ENCODE measurements around the gene NAP1L1.

The NAP1L1 gene

GRCh38 chr12:76023069-76023690 is 61.3 kb downstream of the NAP1L1 start:
- no peak for DNase-seq (ENCODE audit: low read depth in 3 of 3, low spot score in 1 of 3)

DNA sequence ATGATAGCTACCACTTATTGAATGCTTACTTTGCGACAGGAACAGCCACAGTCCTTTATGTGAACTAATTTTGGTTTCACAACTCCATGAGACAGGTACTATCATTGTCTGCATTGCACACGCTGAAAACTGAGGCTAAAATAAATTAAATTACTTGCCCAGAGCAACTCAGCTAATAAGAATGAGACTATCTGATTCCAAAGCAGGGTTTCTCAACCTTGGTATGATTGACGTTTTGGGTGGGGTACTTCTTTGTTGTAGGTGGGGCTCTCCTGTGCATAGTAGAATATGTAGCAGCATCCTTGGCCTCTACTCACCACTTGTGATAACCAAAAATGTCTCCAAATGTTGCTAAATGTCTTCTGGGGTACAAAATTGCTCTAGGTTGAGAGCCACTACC is 62.0 kb downstream of the NAP1L1 start:
- DNase-seq (ENCODE audit: low read depth in 3 of 3, low spot score in 1 of 3), result no peak

DNA sequence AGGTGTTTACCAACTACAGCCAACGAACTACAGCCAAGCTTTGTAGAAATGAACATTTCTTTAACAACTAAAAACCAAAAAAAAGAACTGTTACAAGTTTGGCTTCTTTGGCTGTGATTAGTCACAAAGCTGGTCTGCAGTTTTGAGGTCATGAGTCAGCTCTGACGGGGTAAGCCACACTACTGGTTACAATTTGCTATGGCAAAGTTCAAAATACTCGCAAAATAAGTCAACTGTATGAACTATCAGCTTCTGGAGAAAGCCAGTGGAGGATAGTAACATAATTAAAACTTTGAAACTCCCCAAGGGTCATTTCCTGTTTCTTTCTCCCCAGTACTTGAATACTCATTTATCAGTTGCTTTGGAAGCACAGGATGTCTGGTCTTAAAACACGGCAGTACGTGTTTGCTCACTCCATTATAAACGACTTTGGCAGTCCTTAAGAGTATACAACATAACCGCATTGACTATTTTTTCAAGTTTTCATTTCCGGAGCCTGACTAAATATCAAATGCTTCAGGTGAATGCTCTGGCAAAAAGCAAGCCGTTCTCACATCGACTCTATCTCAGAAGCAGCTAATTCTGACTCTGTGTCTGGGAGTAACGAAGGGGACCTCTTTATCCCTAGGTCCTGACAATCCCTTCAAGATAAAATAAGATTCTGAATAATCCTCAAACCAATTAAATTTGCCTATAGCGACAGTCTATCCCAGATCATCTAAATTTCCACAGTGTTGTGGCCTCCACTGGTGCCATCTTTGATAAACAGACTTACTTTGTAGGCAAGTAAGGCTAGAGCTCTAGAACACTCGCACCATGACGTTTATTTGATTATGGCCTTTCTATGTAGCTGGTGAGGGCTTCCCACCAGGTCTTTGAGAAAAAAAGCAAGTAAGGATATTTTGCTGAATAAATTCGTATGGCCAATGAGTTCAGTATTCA is 63.5 kb downstream of the NAP1L1 start:
- DNase-seq (ENCODE audit: low read depth in 3 of 3, low spot score in 1 of 3), result peak in 2 of 3 donors; percentile 18 to 29

DNA sequence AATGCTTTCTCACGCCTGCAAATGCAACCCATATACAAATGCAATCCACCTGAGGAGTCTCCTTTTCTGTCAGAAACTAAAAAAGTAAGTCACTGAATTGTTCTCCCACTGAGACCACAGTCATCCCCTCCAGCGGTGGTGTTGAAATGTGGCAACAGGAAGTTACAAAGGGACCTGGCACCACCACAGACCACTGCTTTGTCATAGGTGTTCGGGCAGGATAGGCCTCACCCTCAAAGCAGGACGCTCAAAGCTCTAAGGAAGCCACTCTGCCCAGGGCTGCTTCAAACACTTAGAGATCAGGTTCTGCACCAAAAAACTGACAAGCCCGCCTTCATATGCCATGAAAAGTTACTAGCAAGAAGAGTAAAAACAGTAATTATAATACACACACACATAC is 64.2 kb downstream of the NAP1L1 start:
- DNase-seq (ENCODE audit: low read depth in 3 of 3, low spot score in 1 of 3), result peak; percentile 19 to 48 (median 41)

DNA sequence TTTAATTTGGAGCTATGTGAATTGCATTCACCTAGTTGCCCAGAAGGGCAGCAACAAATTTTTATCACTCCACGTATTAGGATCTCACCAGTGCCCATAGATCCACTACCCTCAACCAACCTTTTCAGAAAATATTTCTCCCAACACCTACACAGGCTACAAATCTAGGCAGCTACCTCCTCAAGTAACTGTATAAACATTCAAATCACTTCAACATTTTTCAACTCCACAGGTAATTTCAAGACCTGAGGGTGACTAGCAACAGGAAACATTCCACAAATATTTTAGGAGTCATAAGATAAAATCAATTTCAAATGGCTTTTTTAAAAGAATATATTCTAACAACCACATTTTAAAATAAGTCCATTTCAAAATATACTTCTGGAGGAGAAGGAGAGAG is 65.8 kb downstream of the NAP1L1 start:
- DNase-seq (ENCODE audit: low read depth in 3 of 3, low spot score in 1 of 3), result no peak

DNA sequence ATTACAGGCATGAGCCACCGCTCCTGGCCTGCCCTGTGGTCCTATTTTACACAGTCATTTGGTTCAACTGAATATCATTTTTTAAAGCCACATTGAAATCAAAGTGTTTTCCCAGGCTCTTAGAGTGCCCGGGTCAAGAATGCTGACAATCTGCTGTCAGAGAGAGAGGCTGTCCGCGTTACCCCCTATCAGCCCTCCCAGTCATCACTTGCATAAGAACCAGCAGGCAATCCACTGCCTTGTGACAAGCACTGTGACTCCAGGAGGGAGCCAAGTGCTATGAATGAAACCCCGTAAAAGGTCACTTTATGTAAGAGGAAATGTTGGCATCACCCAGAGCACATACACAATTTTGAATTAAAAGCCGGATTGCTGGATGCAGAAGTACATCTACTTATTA is 66.4 kb downstream of the NAP1L1 start:
- no peak for DNase-seq (ENCODE audit: low read depth in 3 of 3, low spot score in 1 of 3)

DNA sequence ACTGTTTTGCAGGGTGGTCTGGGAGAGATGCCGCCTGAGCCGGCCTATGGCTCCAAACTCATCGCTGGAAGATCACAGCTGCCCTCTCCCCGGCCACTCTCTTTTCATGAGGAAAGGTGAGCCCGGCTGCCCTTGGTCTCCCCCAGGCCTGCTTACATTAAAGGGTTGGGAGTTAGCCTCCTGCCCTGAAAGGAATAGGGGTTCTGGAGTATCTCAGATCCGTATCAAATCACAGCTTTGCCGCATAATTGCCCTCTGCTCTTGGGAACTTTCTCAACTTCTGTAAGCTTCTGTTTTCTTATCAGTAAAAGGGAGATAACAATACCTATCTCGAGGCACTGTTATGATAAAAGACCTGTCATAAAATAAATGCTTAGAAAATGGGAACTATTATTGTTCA is 70.5 kb downstream of the NAP1L1 start:
- no peak for DNase-seq (ENCODE audit: low read depth in 3 of 3, low spot score in 1 of 3)

DNA sequence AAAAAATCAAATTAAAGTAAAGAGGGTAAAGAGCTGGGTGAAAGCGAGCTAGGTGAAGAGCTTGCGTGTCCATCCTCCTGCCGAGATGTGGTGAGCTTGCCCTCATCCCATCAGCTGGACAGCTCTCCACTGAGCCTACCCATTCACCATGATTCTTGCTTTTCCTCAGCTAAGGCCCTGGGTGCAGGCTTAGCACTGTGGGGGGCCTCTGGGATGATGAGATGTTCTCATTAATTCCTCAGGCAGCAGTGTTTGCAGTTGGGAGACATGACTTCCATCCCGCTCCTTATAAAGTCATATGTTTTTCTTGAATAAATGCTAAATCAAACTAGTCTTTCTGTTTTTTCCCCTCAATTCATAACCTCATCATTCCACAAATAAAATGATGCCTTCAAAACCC is 70.9 kb downstream of the NAP1L1 start:
- DNase-seq (ENCODE audit: low read depth in 3 of 3, low spot score in 1 of 3), result no peak

DNA sequence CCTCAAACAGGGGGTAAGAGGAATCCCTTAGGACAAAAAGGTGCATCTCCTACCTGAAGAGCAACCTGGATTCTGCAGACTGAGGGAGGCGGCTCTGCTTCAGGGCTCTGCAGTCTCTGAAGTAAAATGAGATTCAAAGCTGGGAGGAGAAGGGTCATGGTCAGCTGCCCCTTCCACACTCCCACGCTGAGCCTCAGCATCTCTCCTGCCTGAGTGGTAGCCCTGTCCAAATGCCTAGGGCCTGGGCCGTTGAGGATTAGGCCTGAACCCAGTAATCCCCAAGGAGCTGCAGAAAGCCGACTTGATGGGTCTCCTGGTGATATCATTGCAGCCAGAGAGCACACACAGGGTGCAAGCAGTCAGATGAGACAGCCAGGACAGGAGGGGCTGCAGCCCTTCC is 71.8 kb downstream of the NAP1L1 start:
- no peak for DNase-seq (ENCODE audit: low read depth in 3 of 3, low spot score in 1 of 3)

DNA sequence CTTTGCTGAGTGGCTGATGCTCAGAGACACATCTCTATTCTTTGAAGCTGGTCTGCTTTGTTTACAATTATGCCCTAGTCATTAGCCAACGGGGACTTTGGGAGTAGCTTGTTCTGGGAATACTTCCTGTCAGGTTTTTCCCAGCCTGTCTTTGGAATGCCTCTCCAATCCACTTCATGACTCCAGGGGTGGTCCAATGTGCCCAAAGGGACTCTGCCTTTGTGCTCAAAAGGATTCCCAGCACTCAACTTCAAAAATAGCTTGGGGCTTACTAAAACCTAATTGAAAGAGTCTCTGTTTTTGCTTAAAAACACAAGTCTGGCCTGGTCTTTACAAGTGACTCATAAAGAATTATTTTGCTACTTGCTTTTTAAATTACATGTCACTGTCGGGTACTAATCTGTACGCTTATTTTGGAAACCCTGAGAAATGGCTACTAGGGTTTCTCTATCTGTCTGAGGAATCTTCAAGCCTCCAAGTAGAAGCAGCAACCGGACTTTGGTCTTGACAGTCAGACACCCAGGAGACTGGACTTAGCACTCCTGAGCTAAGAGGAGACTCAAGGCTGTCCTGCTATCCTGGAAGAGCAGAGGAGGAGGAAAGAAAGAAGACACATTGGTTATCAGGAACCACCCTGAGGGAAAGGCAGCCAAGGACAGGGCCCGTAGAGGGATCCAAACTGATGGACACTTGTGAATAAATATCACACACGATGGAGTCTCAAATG is 73.6 kb downstream of the NAP1L1 start:
- no peak for DNase-seq (ENCODE audit: low read depth in 3 of 3, low spot score in 1 of 3)

DNA sequence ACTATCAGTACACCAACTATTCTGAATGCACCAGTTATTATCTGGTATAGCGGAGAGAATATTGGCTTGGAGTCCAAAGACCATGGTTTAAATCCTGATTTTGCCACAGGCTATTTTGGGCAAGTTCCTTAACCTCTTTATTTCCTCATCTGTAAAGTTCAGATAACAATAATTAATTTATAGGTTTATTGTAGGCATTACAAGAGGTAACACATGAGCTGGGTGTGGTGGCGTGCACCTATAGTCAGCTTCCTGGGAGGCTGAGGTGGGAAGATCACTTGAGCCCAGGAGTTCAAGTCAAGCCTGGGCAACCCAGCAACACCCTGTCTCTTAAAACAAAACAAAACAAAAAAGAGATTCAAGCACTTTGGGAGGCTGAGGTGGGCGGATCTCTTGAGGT is 76.1 kb downstream of the NAP1L1 start:
- no peak for DNase-seq (ENCODE audit: low read depth in 3 of 3, low spot score in 1 of 3)

DNA sequence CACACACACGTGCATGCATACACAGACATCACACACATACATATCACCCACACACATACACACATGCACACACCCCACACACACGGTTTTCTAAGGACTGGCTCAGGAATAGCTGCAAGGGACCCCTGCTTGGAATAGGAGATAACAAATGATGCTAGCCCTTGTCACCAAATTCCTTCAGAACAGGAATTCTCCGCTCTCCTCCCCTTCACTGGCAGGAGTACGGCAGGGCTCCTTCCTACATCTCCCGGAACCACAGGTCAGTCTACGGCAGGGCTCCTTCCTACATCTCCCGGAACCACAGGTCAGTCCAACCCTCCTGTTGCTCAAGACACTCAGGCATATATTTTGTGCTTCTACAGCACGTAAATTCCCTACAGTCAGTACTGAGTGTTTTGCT is 76.8 kb downstream of the NAP1L1 start:
- DNase-seq (ENCODE audit: low read depth in 3 of 3, low spot score in 1 of 3), result no peak

- no peak for DNase-seq (ENCODE audit: low read depth in 3 of 3, low spot score in 1 of 3)
Observed at GRCh38 chr12:76006028-76006925, 78.2 kb downstream of the NAP1L1 start.

- DNase-seq (ENCODE audit: low read depth in 3 of 3, low spot score in 1 of 3), result no peak
Observed at GRCh38 chr12:76003355-76003638, 81.2 kb downstream of the NAP1L1 start.

- no peak for DNase-seq (ENCODE audit: low read depth in 3 of 3, low spot score in 1 of 3)
Observed at GRCh38 chr12:76002598-76003354, 81.7 kb downstream of the NAP1L1 start.

DNA sequence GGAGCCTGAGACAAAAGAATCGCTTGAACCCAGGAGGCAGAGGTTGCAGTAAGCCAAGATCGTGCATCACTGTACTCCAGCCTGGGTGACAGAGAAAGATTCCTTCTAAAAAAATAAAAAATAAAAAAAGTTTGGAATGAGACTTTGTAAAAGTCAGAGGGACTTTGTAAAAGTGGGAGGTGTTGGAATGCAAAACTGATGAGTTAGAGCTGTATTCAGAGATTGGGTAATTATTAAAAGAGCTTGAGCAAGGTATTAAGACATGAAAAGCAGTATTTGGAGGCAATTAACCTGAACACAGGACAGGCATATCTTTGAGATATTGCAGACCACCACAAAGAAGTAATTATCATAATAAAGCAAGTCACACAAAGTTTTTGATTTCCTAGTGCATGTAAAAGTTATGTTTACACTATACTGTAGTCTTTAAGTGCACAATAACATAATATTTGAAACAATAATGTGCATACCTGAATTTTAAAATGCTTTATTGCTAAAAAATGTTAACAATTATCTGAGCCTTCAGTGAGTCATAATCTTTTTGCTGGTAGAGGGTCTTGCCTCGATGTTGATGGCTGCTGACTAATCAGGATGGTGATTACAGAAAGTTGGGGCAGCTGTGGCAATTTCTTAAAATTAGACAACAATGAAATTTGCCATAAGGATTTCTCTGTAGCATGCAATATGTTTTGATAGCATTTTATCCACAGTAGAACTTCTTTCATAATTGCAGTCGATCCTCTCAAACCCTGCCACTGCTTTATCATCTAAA is 86.0 kb downstream of the NAP1L1 start:
- no peak for DNase-seq (ENCODE audit: low read depth in 3 of 3, low spot score in 1 of 3)

DNA sequence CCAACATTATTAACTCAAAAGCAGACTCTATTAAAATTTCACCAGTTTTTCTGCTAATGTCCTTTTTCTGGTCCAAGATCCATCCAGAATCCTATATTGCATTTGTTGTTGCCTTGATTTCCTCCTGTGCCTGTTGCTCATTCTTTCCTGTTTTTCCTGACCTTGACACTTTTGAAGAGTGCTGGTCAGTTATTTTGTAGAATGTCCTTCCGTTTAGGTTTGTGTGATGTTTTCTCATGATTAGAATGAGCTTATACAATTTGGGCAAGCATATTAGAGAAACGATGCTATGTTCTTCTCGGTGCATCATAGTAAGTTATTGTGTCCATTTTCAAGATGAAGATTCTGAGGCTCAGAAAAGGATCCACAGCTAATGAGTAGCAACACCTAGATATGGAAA is 86.8 kb downstream of the NAP1L1 start:
- DNase-seq (ENCODE audit: low read depth in 3 of 3, low spot score in 1 of 3), result no peak

- DNase-seq (ENCODE audit: low read depth in 3 of 3, low spot score in 1 of 3), result no peak
Observed at GRCh38 chr12:75996861-75997447, 87.5 kb downstream of the NAP1L1 start.

GRCh38 chr12:75995691-75996090 is 88.8 kb downstream of the NAP1L1 start:
- no peak for DNase-seq (ENCODE audit: low read depth in 3 of 3, low spot score in 1 of 3)

Measured in stimulated activated CD4-positive, alpha-beta T cell treated with anti-CD3 and anti-CD28 coated beads, TNF-alpha, amount 100 ng/mL, for 1 hour (primary cell).